Heart right ventricle (tissue), 16 donors: ENCODE data around the gene GSE1. TPM values are rescaled to one million over a fixed set of nuclear protein-coding genes. Genes with fewer than 3 reads are reported as not detected.

Experiments
- ATAC-seq, 8 donors: fragments of 200-7000 bp; cut with Tn5 transposase; one replicate each; pipeline ENCODE4 v1.9.1; 2020; ENCODE audit warnings: mild to moderate bottlenecking in 8 of 8, moderate library complexity in 8 of 8, moderate number of reproducible peaks in 1 of 8
- DNase-seq, 2 donors: peaks; one replicate each; pipeline ENCODE4 v3.0.0-alpha.2; 2020
- H3K27ac ChIP-seq, 10 donors: fragments of 200-600 bp; sonication (generic) in 2 of 10; one replicate each; pipeline versions ENCODE4 v1.5.0 to v1.8.0; 2020 to 2022; ENCODE audit warnings: mild to moderate bottlenecking in 3 of 10
- H3K27me3 ChIP-seq, 7 donors: fragments of 200-600 bp; one replicate each; pipeline ENCODE4 v1.8.0; 2021 to 2022; ENCODE audit warnings: mild to moderate bottlenecking in 2 of 7
- H3K36me3 ChIP-seq, 9 donors: fragments of 200-600 bp; sonication (generic) in 1 of 9; one replicate each; pipeline versions ENCODE4 v1.5.0 to v1.8.0; 2020 to 2022; ENCODE audit warnings: mild to moderate bottlenecking in 2 of 9
- H3K4me1 ChIP-seq, 9 donors: fragments of 200-600 bp; sonication (generic) in 1 of 9; one replicate each; pipeline versions ENCODE4 v1.5.0 to v1.8.0; 2020 to 2022; ENCODE audit warnings: mild to moderate bottlenecking in 4 of 9
- H3K4me3 ChIP-seq, 10 donors: fragments of 200-600 bp; sonication (generic) in 2 of 10; one replicate each; pipeline versions ENCODE4 v1.5.0 to v1.8.0; 2020 to 2022; ENCODE audit warnings: mild to moderate bottlenecking in 7 of 10, moderate library complexity in 2 of 10
- H3K9me3 ChIP-seq, 11 donors: fragments of 200-600 bp in 10 of 11; sonication (generic) in 2 of 11; one replicate each; pipeline versions ENCODE4 v1.5.0 to v1.8.0; 2013 to 2022; ENCODE audit warnings: mild to moderate bottlenecking in 2 of 11, control low read depth in 1 of 11, moderate library complexity in 1 of 11
- CTCF ChIP-seq, 9 donors: fragments of 200-600 bp; sonication (generic) in 2 of 9; IDR thresholded peaks; one replicate each; pipeline versions ENCODE4 v1.5.0 to v1.8.0; 2021 to 2022; ENCODE audit warnings: antibody characterized with exemption in 9 of 9, mild to moderate bottlenecking in 5 of 9, moderate library complexity in 1 of 9
- whole genome bisulfite sequencing, 2 donors: extraction: QIAGEN DNeasy Blood & Tissue Kit; methylation state at CpG; one replicate each; pipeline ENCODE4 v1.1.7; 2013; ENCODE audit warnings: inconsistent platforms in 1 of 2; 5-methylcytosine and 5-hydroxymethylcytosine counted together
- intact Hi-C, 10 donors: fragments of 100-400 bp; cut with DNase I; formaldehyde crosslinking; loops; one replicate each; pipeline versions ENCODE4 v1.11.1 to v1.14.2; 2022
- polyA plus RNA-seq, 2 donors: library from polyadenylated mRNA; stranded (reverse); fragments of 200-250 nt; gene quantifications; one replicate each; pipeline ENCODE4 v1.2.3, GENCODE V29; 2013
- total RNA-seq, 10 donors: library from RNA; stranded (reverse); fragmentation: NEBNext Ultra II Directional in 3 of 10; extraction: Animal tissue kit (Norgen Biotek cat#: 25700) in 3 of 10; gene quantifications; one replicate each; pipeline versions ENCODE4 v1.2.1 to v1.2.4, GENCODE V29; 2021 to 2023
- donor health status: Arrhythmogenic right ventricular cardiomyopathy.
- donor health status: ischemic (EF 13 %, LVEDD 7.1; RV severe dilation, severe dysfunction).
- donor health status: healthy with polysubstance abuse.
- donor health status: DM: no; HTN: yes; CAD: no.
- donor health status: DM: no; HTN: no; CAD: no.
- donor health status: ischemic (EF 25% LVEDD 6.9; RV normal size, moderate dysfunction).
- donor health status: ischemic (EF 25% LVEDD 5.7; RV mildly dilated, moderate dysfunction).
- donor health status: healthy.
- donor health status: DM: yes; HTN: yes; CAD: no.
- donor health status: Ischemic cardiomyopathy.
- donor health status: ischemic (EF 35%, LVEDD 5.7; RV mildly dilated, moderate dysfunction).
- donor health status: nonischemic (EF 11% LVEDD 7.7; RV severe dilation, severe dysfunction).
- donor health status: DM: yes; HTN: yes; CAD: no.
- donor health status: PGD.
- donor health status: ischemic (EF 29% LVEDD 5.4; RV normal size, mild dysfunction).
- donor health status: nonischemic (EF 23%, LVEDD 6.1; RV moderate dilation, normal function).

The GSE1 gene
- total and polyA plus RNA-seq, 12 donors, result 15.6 to 53.2 (median 32.6) TPM

GRCh38 chr16:85611194-85611443 is 2.0 kb upstream of the GSE1 start:
- Histone ChIP-seq H3K4me1 (peaks cover 31 to 74% (median 60%) of the 10 kb centered on the region in 9 donors), H3K27me3 (no peaks in the 10 kb centered on the region), H3K36me3 (no peaks in the 10 kb centered on the region), H3K9me3 (no peaks in the 10 kb centered on the region), H3K4me3 (peak overlapping the region; percentile 43 to 73 (median 65)), H3K27ac (peak overlapping the region; percentile 72 to 98 (median 92))
- intact Hi-C loops, result loop anchor here in 8 of 10 donors (2.0 to 10.0 kb wide), 12 partner anchors 39 to 336 kb away; no protein-coding TSS in a partner anchor
- ATAC-seq (peak in 1 of 8 donors; percentile 4), DNase-seq (no peak)
- TF ChIP-seq CTCF (IDR thresholded peaks at IDR 0.05), result no peak
- WGBS, 2 donors, result 1 to 2% methylated on average over 21 of the region's 21 CpGs

GRCh38 chr16:85611444-85612190 is 1.5 kb upstream of the GSE1 start:
- TF ChIP-seq CTCF (IDR thresholded peaks at IDR 0.05), result no peak
- Histone ChIP-seq H3K4me1 (peaks cover 34 to 74% (median 63%) of the 10 kb centered on the region in 9 donors), H3K4me3 (peak overlapping the region; percentile 43 to 73 (median 65)), H3K27me3 (no peaks in the 10 kb centered on the region), H3K9me3 (no peaks in the 10 kb centered on the region), H3K36me3 (no peaks in the 10 kb centered on the region), H3K27ac (peak overlapping the region; percentile 72 to 98 (median 92))
- 0 to 1% methylated on average over 55 to 84 of the region's 84 CpGs for WGBS, 2 donors
- intact Hi-C loops, result loop anchor here in 8 of 10 donors (2.0 to 10.0 kb wide), 12 partner anchors 39 to 337 kb away; no protein-coding TSS in a partner anchor
- ATAC-seq (peak; percentile 25 to 56 (median 40)), DNase-seq (peak; percentile 82 to 89)

GRCh38 chr16:85612191-85612800 is 826 bp upstream of the GSE1 start:
- Histone ChIP-seq H3K9me3 (no peaks in the 10 kb centered on the region), H3K36me3 (no peaks in the 10 kb centered on the region), H3K27me3 (no peaks in the 10 kb centered on the region), H3K4me3 (peak overlapping the region; percentile 55 to 73 (median 65)), H3K27ac (peak overlapping the region; percentile 72 to 98 (median 92)), H3K4me1 (peaks cover 37 to 76% (median 63%) of the 10 kb centered on the region in 9 donors)
- intact Hi-C loops, result loop anchor here in 7 of 10 donors (5.0 to 10.0 kb wide), 8 partner anchors 40 to 337 kb away; no protein-coding TSS in a partner anchor
- 1 to 2% methylated on average over 26 to 34 of the region's 38 CpGs for WGBS, 2 donors
- DNase-seq (peak; percentile 78 to 81), ATAC-seq (peak; percentile 21 to 62 (median 40))
- TF ChIP-seq CTCF (IDR thresholded peaks at IDR 0.05), result no peak

GRCh38 chr16:85613604-85614337 is 649 bp downstream of the GSE1 start:
- H3K27ac ChIP-seq, result peak overlapping the region; percentile 72 to 98 (median 92)
- no peak for TF ChIP-seq CTCF (IDR thresholded peaks at IDR 0.05)
- H3K4me3 ChIP-seq, result peak overlapping the region; percentile 55 to 73 (median 65)
- ATAC-seq (peak; percentile 0 to 33 (median 11)), DNase-seq (peak; percentile 77 to 81)
- WGBS, 2 donors, result 1 to 2% methylated on average over 38 to 65 of the region's 67 CpGs
- H3K27me3 ChIP-seq, result no peaks in the 10 kb centered on the region
- peaks cover 35 to 80% (median 71%) of the 10 kb centered on the region in 9 donors for H3K4me1 ChIP-seq
- H3K36me3 ChIP-seq, result no peaks in the 10 kb centered on the region
- intact Hi-C loops, result loop anchor here in 7 of 10 donors (5.0 to 10.0 kb wide), 8 partner anchors 41 to 339 kb away; no protein-coding TSS in a partner anchor
- H3K9me3 ChIP-seq, result no peaks in the 10 kb centered on the region
